IMR-90 (cell line): ENCODE data around the gene HMOX2. TPM values are rescaled to one million over a fixed set of nuclear protein-coding genes. Genes with fewer than 3 reads are reported as not detected.

Experiments
- ATAC-seq: fragments of 200-7000 bp; cut with Tn5 transposase; 2 replicates; pipeline ENCODE4 v1.9.1; 2020; ENCODE audit warnings: low read depth, mild to moderate bottlenecking, moderate library complexity
- BruUV-seq: library from RNA; stranded (reverse); fragments of 400-500 nt; replicated peaks from 2 replicates; lab custom pipeline; 2021; lab: Mats Ljungman, UMichigan
- CTCF ChIA-PET: fragments of 300-600 bp; formaldehyde crosslinking; extraction: SDS; loops from one replicate; lab custom pipeline; 2021; ENCODE audit warnings: antibody characterized with exemption; lab: Yijun Ruan, JAX
- POLR2A ChIA-PET: fragments of 300-600 bp; sonication (Branson Sonifier 250); formaldehyde crosslinking; loops from one replicate; lab custom pipeline; 2022; ENCODE audit warnings: antibody characterized with exemption; ENCODE audit not compliant: unreplicated experiment; lab: Charles Lee
- DNase-seq: peaks from one replicate; pipeline ENCODE4 v3.0.0; 2013
- H2AFZ ChIP-seq: replicated peaks from 2 replicates; pipeline ENCODE3; 2013; ENCODE audit warnings: low read length, mild to moderate bottlenecking; ENCODE audit not compliant: poor library complexity
- H2AK5ac ChIP-seq: 2 replicates; pipeline ENCODE4 v1.6.1; 2013; ENCODE audit warnings: low read depth, low read length, inconsistent platforms
- H2AK9ac ChIP-seq: replicated peaks from 2 replicates; pipeline ENCODE3; 2013; ENCODE audit warnings: mild to moderate bottlenecking, low read depth, low read length, moderate library complexity; ENCODE audit not compliant: poor library complexity
- H2BK120ac ChIP-seq: 2 replicates; pipeline ENCODE4 v1.6.1; 2013; ENCODE audit warnings: low read depth, low read length, inconsistent platforms
- H2BK15ac ChIP-seq: 3 replicates; pipeline ENCODE4 v1.6.1; 2013; ENCODE audit warnings: low read depth, low read length, inconsistent platforms
- H2BK20ac ChIP-seq: 2 replicates; pipeline ENCODE4 v1.6.1; 2013; ENCODE audit warnings: low read depth, mild to moderate bottlenecking, inconsistent platforms, low read length, moderate library complexity
- H2BK5ac ChIP-seq: 2 replicates; pipeline ENCODE4 v1.6.1; 2013; ENCODE audit warnings: mild to moderate bottlenecking, low read depth, low read length, inconsistent platforms; ENCODE audit not compliant: poor library complexity, severe bottlenecking
- H3K14ac ChIP-seq: replicated peaks from 2 replicates; pipeline ENCODE4 v1.6.1; 2013; ENCODE audit warnings: low read depth, low read length, inconsistent platforms
- H3K18ac ChIP-seq: 2 replicates; pipeline ENCODE4 v1.6.1; 2013; ENCODE audit warnings: low read depth, low read length, control low read depth
- H3K23ac ChIP-seq: 2 replicates; pipeline ENCODE4 v1.6.1; 2013; ENCODE audit warnings: low read depth, low read length, inconsistent platforms
- H3K27ac ChIP-seq: 2 replicates; pipeline ENCODE4 v1.5.1; 2013; ENCODE audit warnings: mild to moderate bottlenecking, control low read depth, low read length; ENCODE audit not compliant: insufficient read depth
- H3K27me3 ChIP-seq: 2 replicates; pipeline ENCODE4 v1.6.1; 2013; ENCODE audit warnings: low read length; ENCODE audit not compliant: control insufficient read depth, insufficient read depth
- H3K36me3 ChIP-seq: 2 replicates; pipeline ENCODE4 v1.6.1; 2013; ENCODE audit warnings: low read length, mixed read lengths; ENCODE audit not compliant: control insufficient read depth, insufficient read depth
- H3K4ac ChIP-seq: 2 replicates; pipeline ENCODE4 v1.6.1; 2013; ENCODE audit warnings: low read depth, low read length, inconsistent platforms
- H3K4me1 ChIP-seq: 2 replicates; pipeline ENCODE4 v1.6.1; 2013; ENCODE audit warnings: low read length, mixed read lengths; ENCODE audit not compliant: control insufficient read depth, insufficient read depth
- H3K4me2 ChIP-seq: 2 replicates; pipeline ENCODE4 v1.6.1; 2013; ENCODE audit warnings: low read depth, mild to moderate bottlenecking, control low read depth, low read length, moderate library complexity
- H3K4me3 ChIP-seq: 2 replicates; pipeline ENCODE4 v1.5.1; 2013; ENCODE audit warnings: low read depth, mild to moderate bottlenecking, control low read depth, low read length, moderate library complexity; ENCODE audit not compliant: insufficient read depth
- H3K56ac ChIP-seq: 2 replicates; pipeline ENCODE4 v1.6.1; 2013; ENCODE audit warnings: low read length, inconsistent platforms; ENCODE audit not compliant: insufficient read depth; ENCODE audit errors: extremely low read depth
- H3K79me1 ChIP-seq, 2 experiments: 2 replicates each; pipeline ENCODE4 v1.6.1; 2013; ENCODE audit warnings: low read length in 2 of 2, inconsistent platforms in 1 of 2, low read depth in 1 of 2
- H3K9ac ChIP-seq: 2 replicates; pipeline ENCODE4 v1.6.1; 2013; ENCODE audit warnings: low read depth, low read length, control low read depth
- H3K9me1 ChIP-seq: 2 replicates; pipeline ENCODE4 v1.6.1; 2013; ENCODE audit warnings: low read length, inconsistent platforms; ENCODE audit not compliant: insufficient read depth
- H3K9me3 ChIP-seq: 2 replicates; pipeline ENCODE4 v1.6.1; 2013; ENCODE audit warnings: low read length; ENCODE audit not compliant: control insufficient read depth, insufficient read depth
- H4K20me1 ChIP-seq: 2 replicates; pipeline ENCODE4 v1.6.1; 2013; ENCODE audit warnings: low read length, inconsistent platforms; ENCODE audit not compliant: insufficient read depth
- H4K5ac ChIP-seq: 2 replicates; pipeline ENCODE4 v1.6.1; 2013; ENCODE audit warnings: mild to moderate bottlenecking, low read depth, low read length, control low read depth
- H4K8ac ChIP-seq, 2 experiments: 2 replicates each; pipeline ENCODE4 v1.6.1; 2013; ENCODE audit warnings: low read depth in 2 of 2, low read length in 2 of 2, control low read depth in 1 of 2, inconsistent platforms in 1 of 2
- H4K91ac ChIP-seq: 2 replicates; pipeline ENCODE4 v1.6.1; 2013; ENCODE audit warnings: low read depth, low read length, inconsistent platforms; ENCODE audit not compliant: insufficient read depth
- BHLHE40 ChIP-seq: fragments of 150-350 bp; IDR thresholded peaks from 2 replicates; pipeline ENCODE4 v1.6.1; 2016; ENCODE audit warnings: mild to moderate bottlenecking, low read depth, low read length
- CEBPB ChIP-seq: IDR thresholded peaks from 2 replicates; pipeline ENCODE4 v1.6.1; 2012; ENCODE audit warnings: low read depth, low read length, improper control_type of control experiment
- WGBS, 2 experiments: methylation state at CpG; one replicate each; pipeline versions ENCODE4 v1.1.5 to v1.1.7; 2013; ENCODE audit warnings: missing lambda C conversion rate in 2 of 2; ENCODE audit not compliant: insufficient read length in 1 of 2; ENCODE audit errors: extremely low coverage in 2 of 2; 5-methylcytosine and 5-hydroxymethylcytosine counted together
- dilution Hi-C: fragments of 300-500 bp; cut with HindIII; formaldehyde crosslinking; loops from one replicate; pipeline ENCODE4 v1.14.3; 2018; ENCODE audit warnings: low sequenced_read_pairs; ENCODE audit not compliant: unreplicated experiment
- in situ Hi-C: fragments of 300-500 bp; cut with MboI; formaldehyde crosslinking; loops from 3 replicates; pipeline ENCODE4 v1.14.3; 2019; ENCODE audit warnings: low sequenced_read_pairs, inconsistent platforms, mixed read lengths
- intact Hi-C: fragments of 100-400 bp; cut with micrococcal nuclease; formaldehyde crosslinking; loops from 2 replicates; pipeline ENCODE4 v1.10.0; 2022
- polyA plus RNA-seq, 3 experiments: library from polyadenylated mRNA; depleted of rRNA; stranded (reverse); fragments of >200 nt; gene quantifications; 2 replicates each; pipeline ENCODE4 v1.2.3, GENCODE V29; 2012; ENCODE audit warnings: low replicate concordance in 1 of 3
- total RNA-seq: library from RNA; depleted of rRNA; stranded (reverse); fragments of >200 nt; gene quantifications from 2 replicates; pipeline ENCODE4 v1.2.3, GENCODE V29; 2012

The HMOX2 gene
- total and polyA plus RNA-seq, 2 of the 4 experiments (the other 2 are of a cell fraction) = 93.9 to 98.8 TPM

GRCh38 chr16:4536391-4537106 lies 60.4 kb downstream of the HMOX2 start:
- no peak overlapping the region for H2AK5ac ChIP-seq
- in situ Hi-C loops = no loop called here
- POLR2A ChIA-PET = no interaction called here
- H3K14ac ChIP-seq = no peak overlapping the region
- intact Hi-C loops = no loop called here
- no peak overlapping the region for H3K23ac ChIP-seq
- no peak overlapping the region for H3K18ac ChIP-seq
- H3K27me3 ChIP-seq = no peaks in the 10 kb centered on the region; the same call in 1 of the 2 replicates
- CTCF ChIA-PET = interaction anchor here (1.0 kb wide), 1 partner anchor 24 kb away, joined by 3 read pairs; no protein-coding TSS in a partner anchor
- no peak overlapping the region for H3K4me3 ChIP-seq
- H2AK9ac ChIP-seq = no peak overlapping the region
- DNase-seq = no peak
- H3K9me3 ChIP-seq = peaks cover 8% of the 10 kb centered on the region
- no peak overlapping the region for H4K5ac ChIP-seq
- H2AFZ ChIP-seq = no peak overlapping the region
- WGBS, 2 experiments = 97% methylated on average over 6 of the region's 15 CpGs; no CpG with 5 or more reads in 1 of the 2 experiments
- no peak overlapping the region for H2BK15ac ChIP-seq
- no peak overlapping the region for H3K4ac ChIP-seq
- peaks cover 3% of the 10 kb centered on the region for H3K9me1 ChIP-seq
- H4K20me1 ChIP-seq = no peaks in the 10 kb centered on the region
- peaks cover 4 to 25% of the 10 kb centered on the region in 2 experiments; a peak in 2 of 4 replicates for H3K79me1 ChIP-seq
- TF ChIP-seq BHLHE40 = no peak
- TF ChIP-seq CEBPB = no peak
- H4K8ac ChIP-seq = no peak overlapping the region
- peaks cover 6% of the 10 kb centered on the region for H3K4me1 ChIP-seq
- H3K27ac ChIP-seq = no peak overlapping the region
- H3K56ac ChIP-seq = no peak overlapping the region
- no TSS peak for BruUV-seq
- no peak overlapping the region for H2BK20ac ChIP-seq
- dilution Hi-C loops = no loop called here
- no peak overlapping the region for H4K91ac ChIP-seq
- H3K9ac ChIP-seq = no peak overlapping the region
- no peaks in the 10 kb centered on the region; the same call in 1 of the 2 replicates for H3K36me3 ChIP-seq
- H2BK5ac ChIP-seq = no peak overlapping the region
- no peak overlapping the region for H3K4me2 ChIP-seq
- ATAC-seq = no peak
- H2BK120ac ChIP-seq = no peak overlapping the region
